WI38 (cell line): ENCODE results near the gene KIAA0930.
"Not testable (repeated sequence)": the region's sequence is repeated elsewhere in the genome, so short reads cannot be mapped to it uniquely, and the experiment has no call there.

ENCODE experiments used
- H3K4me3 ChIP-seq: 2 replicates; pipeline ENCODE4 v1.5.1; 2011; ENCODE audit warnings: low read depth, mild to moderate bottlenecking, control low read depth, low read length
- CTCF ChIP-seq: IDR thresholded peaks from 2 replicates; pipeline ENCODE4 v1.5.1; 2012; ENCODE audit warnings: low read depth, mild to moderate bottlenecking, control low read depth, low read length

KIAA0930 gene

GRCh38 chr22:45278125-45278524 lies 37.4 kb upstream of the KIAA0930 start:
- TF ChIP-seq CTCF: no peak
- H3K4me3 ChIP-seq: no peak overlapping the region

GRCh38 chr22:45277720-45278119 lies 37.0 kb upstream of the KIAA0930 start:
- H3K4me3 ChIP-seq: not testable (repeated sequence)

DNA sequence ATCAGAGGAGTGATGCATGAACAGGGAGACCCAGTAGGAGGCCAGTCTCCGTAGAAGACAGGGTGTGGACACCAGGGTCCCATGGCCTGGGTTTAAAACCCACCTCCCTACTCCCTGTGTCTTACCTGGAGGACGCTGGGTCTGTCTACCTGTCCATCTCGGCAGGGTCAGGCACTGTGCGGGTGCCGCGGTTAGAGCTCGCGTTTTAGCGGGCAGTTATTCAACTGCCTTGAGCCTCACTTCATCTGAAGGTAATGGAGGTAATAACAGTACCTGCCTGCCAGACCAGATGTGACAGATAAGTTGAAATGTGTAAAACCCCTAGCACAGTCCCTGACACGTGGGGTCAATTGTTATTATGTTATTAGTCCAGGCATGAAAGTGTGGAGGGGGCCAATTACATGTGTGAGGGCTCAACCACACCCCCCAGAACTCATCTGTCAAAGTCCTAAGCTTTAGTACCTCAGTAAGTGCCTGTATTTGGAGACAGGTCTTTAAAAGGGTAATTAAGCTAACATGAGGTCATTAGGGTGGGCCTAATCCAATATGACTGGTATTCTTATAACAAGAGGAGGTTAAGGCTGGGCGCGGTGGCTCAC lies 35.9 kb upstream of the KIAA0930 start:
- no peak for TF ChIP-seq CTCF
- H3K4me3 ChIP-seq: no peak overlapping the region

GRCh38 chr22:45273452-45274075 lies 32.9 kb upstream of the KIAA0930 start:
- no peak overlapping the region for H3K4me3 ChIP-seq
- TF ChIP-seq CTCF: no peak

GRCh38 chr22:45272498-45272897 lies 31.8 kb upstream of the KIAA0930 start:
- no peak for TF ChIP-seq CTCF
- no peak overlapping the region for H3K4me3 ChIP-seq

- no peak overlapping the region for H3K4me3 ChIP-seq
- TF ChIP-seq CTCF: no peak
Measured at GRCh38 chr22:45271667-45272201, 31.0 kb upstream of the KIAA0930 start.

- no peak for TF ChIP-seq CTCF
- no peak overlapping the region for H3K4me3 ChIP-seq
Measured at GRCh38 chr22:45270095-45271020, 29.7 kb upstream of the KIAA0930 start.
